GM19035 (cell line): Measurements from ENCODE around the gene C3.
"Not testable (repeated sequence)": the region's sequence is repeated elsewhere in the genome, so short reads cannot be mapped to it uniquely, and the experiment has no call there.

Experiments
- ATAC-seq: cut with Tn5 transposase; IDR thresholded peaks from one replicate; pipeline ENCODE4 v1.9.1; 2021; ENCODE audit not compliant: unreplicated experiment

C3 gene

GRCh38 chr19:6720369-6721137 lies at the start of gene C3:
Gene C3, minus strand, starts transcription at chr19:6720650. Its CDS starts 61 bp downstream, at chr19:6720589.
- ATAC-seq: no peak

- ATAC-seq: no peak
These were observed 48.7 kb upstream of the C3 start for GRCh38 chr19:6769006-6769619.

- ATAC-seq: no peak
These were observed 47.9 kb upstream of the C3 start for GRCh38 chr19:6768236-6768785.

- peak; percentile 75 for ATAC-seq
These were observed 47.1 kb upstream of the C3 start, which contains the start of gene SH2D3A for GRCh38 chr19:6767357-6768235. Gene SH2D3A, minus strand, starts transcription at chr19:6767435. Its CDS starts 3,687 bp downstream, at chr19:6763748.

GRCh38 chr19:6767081-6767356 lies 46.6 kb upstream of the C3 start:
- ATAC-seq: peak; percentile 18

- ATAC-seq: no peak
These were observed 46.1 kb upstream of the C3 start for GRCh38 chr19:6766357-6767080.

- no peak for ATAC-seq
These were observed 45.4 kb upstream of the C3 start for GRCh38 chr19:6765738-6766356.

GRCh38 chr19:6762253-6762797 lies 41.9 kb upstream of the C3 start:
- not testable (repeated sequence) for ATAC-seq

- no peak for ATAC-seq
These were observed 40.7 kb upstream of the C3 start for GRCh38 chr19:6761053-6761676.

- ATAC-seq: no peak
These were observed 40.2 kb upstream of the C3 start for GRCh38 chr19:6760606-6761005.

- no peak for ATAC-seq
These were observed 34.4 kb upstream of the C3 start for GRCh38 chr19:6754653-6755463.

GRCh38 chr19:6754136-6754535 lies 33.7 kb upstream of the C3 start:
- no peak for ATAC-seq

- ATAC-seq: peak; percentile 73
These were observed 33.0 kb upstream of the C3 start for GRCh38 chr19:6753178-6754031.

GRCh38 chr19:6752256-6753177 lies 32.1 kb upstream of the C3 start:
- ATAC-seq: no peak

GRCh38 chr19:6751189-6751588 lies 30.7 kb upstream of the C3 start:
- no peak for ATAC-seq

- ATAC-seq: no peak
These were observed 29.6 kb upstream of the C3 start for GRCh38 chr19:6750062-6750461.

GRCh38 chr19:6748543-6748942 lies 28.1 kb upstream of the C3 start:
- not testable (repeated sequence) for ATAC-seq
